Lower lobe of right lung (tissue), 2 donors: ENCODE data around the gene IL1F10. TPM values are rescaled to one million over a fixed set of nuclear protein-coding genes. Genes with fewer than 3 reads are reported as not detected.
A peak's percentile ranks its signal among the peaks of the same experiment; 100 is the strongest.

Source experiments
- ATAC-seq, 2 donors: fragments of 200-7000 bp; cut with Tn5 transposase; one replicate each; pipeline ENCODE4 v1.9.1; 2020 to 2022; ENCODE audit warnings: mild to moderate bottlenecking in 2 of 2, moderate library complexity in 2 of 2
- DNase-seq: peaks from one replicate; pipeline ENCODE4 v3.0.0-alpha.2; 2020
- H3K27ac ChIP-seq: fragments of 200-600 bp; one replicate; pipeline ENCODE4 v1.8.0; 2022
- H3K27me3 ChIP-seq: fragments of 200-600 bp; one replicate; pipeline ENCODE4 v1.8.0; 2022; ENCODE audit warnings: low read depth
- H3K36me3 ChIP-seq: fragments of 200-600 bp; one replicate; pipeline ENCODE4 v1.8.0; 2022; ENCODE audit warnings: mild to moderate bottlenecking
- H3K4me1 ChIP-seq: fragments of 200-600 bp; one replicate; pipeline ENCODE4 v1.8.0; 2022
- H3K4me3 ChIP-seq: fragments of 200-600 bp; one replicate; pipeline ENCODE4 v1.8.0; 2022; ENCODE audit warnings: mild to moderate bottlenecking
- H3K9me3 ChIP-seq: fragments of 200-600 bp; one replicate; pipeline ENCODE4 v1.8.0; 2022
- intact Hi-C: fragments of 100-400 bp; cut with DNase I; formaldehyde crosslinking; loops from one replicate; pipeline ENCODE4 v1.11.0; 2022
- total RNA-seq: library from RNA; stranded (reverse); fragmentation: NEBNext Ultra II Directional; extraction: Animal tissue kit (Norgen Biotek cat#: 25700); gene quantifications from one replicate; pipeline ENCODE4 v1.2.1, GENCODE V29; 2021
- TF ChIP-seq, protein P1 (sequence below): fragments of 200-600 bp; IDR thresholded peaks from one replicate; pipeline ENCODE4 v1.8.0; 2022; ENCODE audit warnings: antibody characterized with exemption, mild to moderate bottlenecking
- donor health status: DM: no; HTN: yes; CAD: no; lungs with severe emphysema.

IL1F10 gene
- total RNA-seq, 1 donor from 2014 or later = not detected

DNA sequence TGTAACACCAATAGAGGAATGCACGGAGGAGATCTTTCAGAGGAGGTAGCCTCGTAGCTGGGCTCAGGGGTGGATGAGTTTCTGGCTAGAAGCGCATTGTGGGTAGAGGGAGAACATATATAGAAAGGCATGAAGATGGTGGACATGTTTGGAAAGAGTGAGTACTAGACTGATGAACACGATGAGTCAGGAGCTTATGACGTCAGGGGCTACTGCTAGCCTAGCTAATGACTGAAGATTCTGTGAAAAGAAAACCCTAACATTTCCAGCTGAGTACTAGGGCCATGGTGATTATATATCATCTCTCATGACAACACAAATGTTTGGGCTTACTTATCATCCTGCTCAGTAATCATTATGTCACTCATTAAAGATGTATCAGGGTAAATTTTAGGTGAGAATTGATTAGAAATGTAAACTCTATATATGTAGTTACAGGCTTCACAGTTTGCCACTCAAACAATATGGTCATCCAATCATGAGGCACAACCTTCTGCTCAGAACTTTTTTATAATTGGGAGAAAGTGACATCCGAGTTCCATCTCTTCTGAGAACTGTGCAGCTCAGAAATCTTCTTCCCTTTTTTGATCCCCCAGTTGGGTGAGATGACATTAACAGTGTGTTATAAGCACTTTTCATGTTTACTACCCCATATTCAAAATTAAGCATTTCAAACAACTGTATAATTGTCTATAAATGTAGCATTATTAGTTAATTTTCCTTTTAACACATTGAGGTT is 37.4 kb downstream of the IL1F10 start:
- H3K4me3 ChIP-seq = no peak overlapping the region
- TF ChIP-seq, protein P1, sequence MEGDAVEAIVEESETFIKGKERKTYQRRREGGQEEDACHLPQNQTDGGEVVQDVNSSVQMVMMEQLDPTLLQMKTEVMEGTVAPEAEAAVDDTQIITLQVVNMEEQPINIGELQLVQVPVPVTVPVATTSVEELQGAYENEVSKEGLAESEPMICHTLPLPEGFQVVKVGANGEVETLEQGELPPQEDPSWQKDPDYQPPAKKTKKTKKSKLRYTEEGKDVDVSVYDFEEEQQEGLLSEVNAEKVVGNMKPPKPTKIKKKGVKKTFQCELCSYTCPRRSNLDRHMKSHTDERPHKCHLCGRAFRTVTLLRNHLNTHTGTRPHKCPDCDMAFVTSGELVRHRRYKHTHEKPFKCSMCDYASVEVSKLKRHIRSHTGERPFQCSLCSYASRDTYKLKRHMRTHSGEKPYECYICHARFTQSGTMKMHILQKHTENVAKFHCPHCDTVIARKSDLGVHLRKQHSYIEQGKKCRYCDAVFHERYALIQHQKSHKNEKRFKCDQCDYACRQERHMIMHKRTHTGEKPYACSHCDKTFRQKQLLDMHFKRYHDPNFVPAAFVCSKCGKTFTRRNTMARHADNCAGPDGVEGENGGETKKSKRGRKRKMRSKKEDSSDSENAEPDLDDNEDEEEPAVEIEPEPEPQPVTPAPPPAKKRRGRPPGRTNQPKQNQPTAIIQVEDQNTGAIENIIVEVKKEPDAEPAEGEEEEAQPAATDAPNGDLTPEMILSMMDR = no peak
- DNase-seq (no peak), ATAC-seq (peak in 1 of 2 donors; percentile 28)
- H3K9me3 ChIP-seq = no peaks in the 10 kb centered on the region
- no peaks in the 10 kb centered on the region for H3K36me3 ChIP-seq
- intact Hi-C loops = no loop called here
- H3K27me3 ChIP-seq = no peaks in the 10 kb centered on the region
- no peaks in the 10 kb centered on the region for H3K4me1 ChIP-seq
- H3K27ac ChIP-seq = no peak overlapping the region

DNA sequence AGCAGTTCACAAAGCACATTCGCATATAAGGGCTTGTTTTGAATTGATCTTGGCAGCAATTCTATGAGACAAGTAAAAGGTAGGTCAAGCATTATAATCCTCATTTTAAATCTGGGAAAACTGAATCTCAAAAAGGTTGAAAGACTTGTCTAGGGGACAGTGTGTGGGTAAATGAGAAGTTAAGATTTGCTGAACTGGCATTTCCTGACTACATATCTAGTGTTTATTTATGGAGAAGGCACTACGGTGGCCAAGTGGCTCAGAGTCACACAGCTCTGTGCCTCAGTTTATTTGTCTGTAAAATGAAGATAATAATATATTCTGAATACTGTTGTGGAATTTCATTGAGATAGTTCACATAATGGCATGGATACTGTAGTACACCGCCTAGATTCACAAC is 43.4 kb downstream of the IL1F10 start:
- no peaks in the 10 kb centered on the region for H3K27me3 ChIP-seq
- intact Hi-C loops = no loop called here
- TF ChIP-seq, protein P1 = no peak
- no peak for ATAC-seq
- no peaks in the 10 kb centered on the region for H3K4me1 ChIP-seq
- H3K36me3 ChIP-seq = no peaks in the 10 kb centered on the region
- no peak overlapping the region for H3K27ac ChIP-seq
- no peaks in the 10 kb centered on the region for H3K9me3 ChIP-seq
- DNase-seq = no peak
- H3K4me3 ChIP-seq = no peak overlapping the region

DNA sequence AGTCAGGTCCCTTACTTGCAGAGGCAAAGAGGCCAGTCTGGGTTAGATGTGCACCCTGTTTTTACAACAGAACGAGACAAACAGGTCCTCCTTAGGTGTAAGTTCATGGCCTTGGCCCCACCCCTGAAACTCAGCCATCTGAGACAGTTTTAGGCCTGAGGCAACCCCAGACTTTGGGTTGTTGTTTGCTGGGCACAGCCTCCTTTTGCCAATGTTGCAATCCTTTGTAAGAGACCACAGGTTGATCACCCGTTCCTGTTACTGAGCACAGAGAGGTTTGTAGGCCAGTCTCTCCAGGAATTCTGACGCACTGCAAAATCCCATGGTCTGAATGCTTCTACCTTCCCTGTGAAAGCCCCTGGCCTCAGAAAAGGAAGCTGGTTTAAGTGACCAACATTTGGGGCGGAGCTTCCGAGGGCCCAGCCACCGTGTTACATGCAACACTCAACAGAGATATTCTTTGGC is 44.1 kb downstream of the IL1F10 start:
- H3K27me3 ChIP-seq = no peaks in the 10 kb centered on the region
- DNase-seq = no peak

DNA sequence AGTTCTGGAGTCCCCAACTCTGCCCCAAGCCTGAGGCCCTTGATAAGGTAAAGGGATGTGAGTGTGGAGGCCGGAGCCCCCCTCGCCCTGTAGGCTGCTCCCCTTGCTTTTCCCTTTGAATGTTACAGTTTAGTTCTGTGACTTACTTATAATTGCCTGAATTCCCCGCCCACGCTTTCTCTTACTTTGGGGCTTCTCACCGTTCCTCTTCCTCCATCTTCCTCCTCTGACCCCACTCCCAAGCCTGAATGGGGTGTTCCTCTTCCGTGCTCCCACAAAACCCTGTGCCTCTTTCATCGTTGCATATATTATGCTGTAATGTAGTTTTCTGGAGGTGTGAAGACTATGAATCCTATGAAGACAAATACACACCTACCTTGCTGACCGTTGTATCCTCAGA is 44.7 kb downstream of the IL1F10 start:
- Histone ChIP-seq H3K4me1 (peaks cover 9% of the 10 kb centered on the region), H3K9me3 (no peaks in the 10 kb centered on the region), H3K27ac (no peak overlapping the region), H3K4me3 (no peak overlapping the region), H3K27me3 (no peaks in the 10 kb centered on the region), H3K36me3 (no peaks in the 10 kb centered on the region)
- TF ChIP-seq, protein P1 = no peak
- ATAC-seq (no peak), DNase-seq (no peak)
- intact Hi-C loops = no loop called here

More for the DNA sequence above, 44.1 kb downstream of the IL1F10 start:
- peak; percentile 40 to 45 for ATAC-seq
- Histone ChIP-seq H3K9me3 (no peaks in the 10 kb centered on the region), H3K36me3 (no peaks in the 10 kb centered on the region), H3K27ac (no peak overlapping the region), H3K4me3 (no peak overlapping the region), H3K4me1 (peaks cover 5% of the 10 kb centered on the region)
- TF ChIP-seq, protein P1 = no peak
- intact Hi-C loops = no loop called here

DNA sequence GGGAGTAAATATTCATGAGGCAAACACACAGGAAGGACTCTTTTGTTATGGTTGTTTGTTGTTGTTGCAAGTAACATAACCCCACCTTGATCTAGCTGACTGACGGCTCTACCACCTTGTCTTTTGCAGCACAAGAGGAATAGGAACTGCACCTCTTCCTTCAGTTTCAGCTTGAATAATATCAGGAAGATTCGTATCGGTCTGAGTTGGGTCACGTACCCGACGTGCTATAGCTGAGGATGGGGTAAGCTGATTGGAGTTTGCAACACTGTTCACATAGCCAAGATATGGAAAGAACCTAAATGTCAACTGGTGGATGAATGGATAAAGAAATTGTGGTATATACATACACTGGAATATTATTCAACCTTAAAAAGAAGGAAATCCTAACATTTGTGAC is 45.1 kb downstream of the IL1F10 start:
- DNase-seq = no peak
- intact Hi-C loops = no loop called here
- no peak for ATAC-seq
- Histone ChIP-seq H3K9me3 (no peaks in the 10 kb centered on the region), H3K27me3 (no peaks in the 10 kb centered on the region), H3K4me1 (peaks cover 9% of the 10 kb centered on the region), H3K36me3 (no peaks in the 10 kb centered on the region), H3K27ac (no peak overlapping the region), H3K4me3 (no peak overlapping the region)
- TF ChIP-seq, protein P1 = no peak
